GM18907 (cell line): Measurements from ENCODE around the gene ANKRD33B.
"Not testable (repeated sequence)": the region's sequence is repeated elsewhere in the genome, so short reads cannot be mapped to it uniquely, and the experiment has no call there.

Experiments used
- ATAC-seq: cut with Tn5 transposase; IDR thresholded peaks from one replicate; pipeline ENCODE4 v1.9.1; 2021; ENCODE audit warnings: mild to moderate bottlenecking, moderate library complexity; ENCODE audit not compliant: unreplicated experiment

Gene ANKRD33B

GRCh38 chr5:10536931-10537579 is 26.8 kb upstream of the ANKRD33B start:
- no peak for ATAC-seq

DNA sequence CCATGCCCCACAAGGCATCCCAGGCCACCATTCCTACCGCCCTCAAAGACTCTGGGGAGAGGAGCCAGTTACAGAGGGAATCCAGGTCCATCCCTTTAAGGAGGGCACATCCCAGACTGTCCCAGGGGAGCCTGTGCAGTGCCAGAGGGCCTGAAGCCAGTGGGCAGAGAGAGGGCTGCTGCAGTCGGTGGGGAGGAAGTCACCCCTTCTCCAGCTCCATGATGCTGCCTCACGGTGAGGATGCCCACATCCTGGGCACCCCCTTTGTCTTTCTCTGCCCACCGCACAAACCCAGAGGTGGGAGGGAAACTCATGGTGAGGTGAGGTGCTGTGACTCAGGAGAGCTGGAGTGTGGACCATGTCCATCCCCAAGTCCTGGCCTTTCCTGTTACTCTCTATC is 26.2 kb upstream of the ANKRD33B start:
- ATAC-seq, result no peak

DNA sequence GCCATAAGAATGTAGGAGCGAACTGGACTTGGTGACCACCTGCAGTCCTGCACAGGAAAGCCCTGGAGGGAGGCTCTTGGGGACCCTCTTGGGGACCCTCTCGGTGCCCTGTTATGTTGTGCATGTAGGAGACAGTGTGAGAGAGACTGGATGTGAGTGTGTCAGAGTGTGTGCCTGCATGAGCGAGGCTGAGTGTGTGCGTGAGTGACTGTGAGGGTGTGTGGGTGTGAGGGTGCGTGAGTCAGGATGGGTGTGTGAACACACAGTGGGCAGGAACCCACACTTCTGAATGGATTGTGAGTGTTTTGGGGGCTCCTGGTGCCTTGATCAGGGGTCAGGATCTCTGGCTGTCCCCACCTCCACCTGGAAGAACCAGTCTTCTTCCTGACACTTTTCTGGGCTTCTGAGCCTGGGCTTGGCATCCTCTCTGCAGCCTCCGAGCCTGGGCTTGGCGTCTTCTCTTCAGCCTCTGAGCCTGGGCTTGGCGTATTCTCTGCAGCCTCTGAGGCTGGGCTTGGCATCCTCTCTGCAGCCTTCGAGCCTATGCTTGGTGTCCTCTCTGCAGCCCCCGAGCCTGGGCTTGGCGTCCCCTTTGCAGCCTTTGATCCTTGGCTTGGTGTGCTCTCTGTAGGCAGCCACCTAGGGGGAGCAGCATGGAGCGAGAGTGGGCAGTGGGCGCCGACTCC is 25.6 kb upstream of the ANKRD33B start:
- no peak for ATAC-seq

DNA sequence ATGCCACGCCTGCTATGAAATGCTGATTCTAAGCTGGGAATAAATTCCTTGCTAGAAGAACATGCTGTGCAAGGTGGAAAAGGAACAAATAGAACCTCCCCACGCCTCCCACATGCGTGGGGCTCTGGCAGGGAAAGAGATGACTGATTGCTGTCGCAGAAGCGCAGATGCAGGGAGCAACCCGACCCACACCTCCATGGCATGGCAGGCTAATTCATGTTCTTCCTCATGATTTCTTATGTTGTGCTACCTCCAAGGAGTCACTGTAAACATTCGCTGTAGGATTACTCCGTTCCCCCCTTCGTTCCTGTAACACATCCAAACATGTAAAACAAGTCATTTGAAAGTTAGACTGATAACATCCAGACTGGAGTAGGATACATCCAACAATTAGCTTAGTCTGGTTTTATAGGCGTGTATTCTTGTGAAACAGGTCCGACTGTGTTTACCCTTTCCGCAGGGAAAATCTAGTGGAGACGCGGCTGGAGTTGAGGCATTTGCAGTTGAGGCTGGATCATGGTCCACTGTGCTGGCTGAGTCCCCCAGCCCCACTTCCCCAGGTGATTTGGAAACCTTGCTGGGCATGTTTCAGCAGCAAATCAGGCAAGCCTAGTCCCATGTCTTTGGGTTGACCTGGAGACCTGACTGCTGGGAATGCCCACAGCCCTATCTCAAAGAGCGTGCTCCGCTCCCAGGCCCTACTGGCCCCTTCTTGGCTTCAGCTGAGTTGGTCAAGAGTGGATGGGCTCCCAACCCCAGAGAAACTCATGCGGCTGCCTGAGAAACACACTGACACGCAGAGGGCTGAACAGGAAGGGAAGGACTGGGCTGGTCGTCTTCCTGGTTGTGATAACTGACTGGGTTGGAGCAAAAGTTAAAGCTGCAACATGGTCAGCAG is 24.8 kb upstream of the ANKRD33B start:
- ATAC-seq, result no peak

DNA sequence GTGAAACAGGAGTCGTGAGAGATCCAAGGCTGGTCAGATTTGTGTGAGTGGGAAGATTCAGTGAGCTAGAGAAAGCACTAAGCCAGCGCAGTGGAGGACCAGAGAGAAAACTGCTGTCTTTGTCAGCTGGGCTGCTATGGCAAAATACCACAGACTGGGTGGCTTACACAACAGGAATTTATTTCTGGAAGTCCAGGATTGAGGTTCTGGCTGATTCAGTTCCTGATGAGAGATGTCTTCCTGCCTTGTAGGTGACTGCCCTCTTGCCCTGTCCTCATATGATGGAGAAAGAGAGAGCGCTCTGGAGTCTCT is 24.2 kb upstream of the ANKRD33B start:
- no peak for ATAC-seq

GRCh38 chr5:10540036-10540544 is 23.8 kb upstream of the ANKRD33B start:
- no peak for ATAC-seq

GRCh38 chr5:10540951-10541646 is 22.8 kb upstream of the ANKRD33B start:
- ATAC-seq, result no peak

DNA sequence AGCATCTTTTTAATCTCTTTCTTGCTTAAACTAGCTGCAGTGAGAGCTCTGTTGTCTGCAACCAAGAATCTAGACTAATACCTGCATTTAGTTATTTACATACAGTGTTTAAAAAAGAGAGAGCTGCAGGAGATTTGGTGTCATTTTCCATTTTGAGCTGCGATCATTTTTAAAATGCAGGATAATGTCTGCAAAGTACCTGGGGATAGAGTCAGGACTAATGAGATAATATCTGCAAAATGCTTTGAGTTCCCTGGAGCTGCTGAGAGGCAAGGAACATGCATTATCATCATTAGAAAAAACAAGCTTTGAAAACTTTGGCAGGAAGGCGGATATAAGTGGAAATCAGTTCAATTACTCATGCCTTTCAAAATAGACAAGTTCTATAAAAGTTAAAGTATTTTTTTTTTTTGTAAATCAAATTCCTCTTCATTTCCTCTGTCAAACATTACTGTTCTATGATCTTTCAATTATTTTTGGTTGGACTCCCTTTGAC is 21.8 kb upstream of the ANKRD33B start:
- ATAC-seq, result no peak

GRCh38 chr5:10543585-10544040 is 20.3 kb upstream of the ANKRD33B start:
- no peak for ATAC-seq

- ATAC-seq, result no peak
Measured at GRCh38 chr5:10545084-10545483, 18.8 kb upstream of the ANKRD33B start.

DNA sequence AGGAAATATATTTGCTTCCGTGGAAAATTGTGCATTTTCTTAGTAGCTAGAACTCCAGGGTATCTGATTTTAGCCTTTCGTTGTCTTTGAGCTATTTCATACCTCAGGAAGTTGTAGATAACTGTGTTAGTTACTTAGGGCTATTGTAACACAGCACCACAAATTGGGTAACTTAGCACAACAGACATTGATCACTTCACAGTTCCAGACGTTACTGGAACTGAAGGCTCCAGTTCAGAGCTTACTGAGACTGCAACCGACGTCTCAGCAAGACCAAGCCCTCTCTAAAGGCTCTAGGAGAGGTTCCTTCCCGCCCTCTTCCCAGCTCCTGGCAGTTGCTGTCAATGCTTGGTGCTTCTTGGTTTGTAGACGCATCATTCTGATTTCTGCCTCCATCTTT is 17.7 kb upstream of the ANKRD33B start:
- no peak for ATAC-seq

DNA sequence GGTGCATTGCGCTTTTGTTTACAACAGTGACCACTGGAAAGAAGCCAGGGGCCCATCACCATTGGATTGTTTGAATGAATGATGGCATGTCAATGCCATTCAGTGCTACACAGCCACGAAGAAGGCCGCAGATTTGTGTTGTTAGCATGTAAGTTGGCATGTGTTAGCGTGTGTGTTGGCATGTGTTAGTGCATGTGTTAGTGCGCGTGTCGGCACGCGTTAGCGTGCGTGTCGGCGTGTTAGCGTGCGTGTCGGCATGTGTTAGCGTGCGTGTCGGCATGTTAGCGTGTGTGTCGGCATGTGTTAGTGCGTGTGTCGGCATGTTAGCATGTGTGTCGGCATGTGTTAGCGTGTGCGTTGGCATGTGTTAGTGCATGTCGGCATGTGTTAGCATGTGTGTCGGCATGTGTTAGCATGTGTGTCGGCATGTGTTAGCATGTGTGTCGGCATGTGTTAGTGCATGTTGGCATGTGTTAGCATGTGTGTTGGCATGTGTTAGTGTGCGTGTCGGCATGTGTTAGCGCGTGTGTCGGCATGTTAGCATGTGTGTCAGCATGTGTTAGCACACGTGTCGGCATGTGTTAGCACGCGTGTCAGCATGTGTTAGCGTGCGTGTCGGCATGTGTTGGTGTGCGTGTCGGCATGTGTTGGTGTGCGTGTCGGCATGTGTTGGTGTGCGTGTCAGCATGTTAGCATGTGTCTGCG is 15.3 kb upstream of the ANKRD33B start:
- ATAC-seq, result no peak

- not testable (repeated sequence) for ATAC-seq
Measured at GRCh38 chr5:10549123-10549514, 14.8 kb upstream of the ANKRD33B start.

DNA sequence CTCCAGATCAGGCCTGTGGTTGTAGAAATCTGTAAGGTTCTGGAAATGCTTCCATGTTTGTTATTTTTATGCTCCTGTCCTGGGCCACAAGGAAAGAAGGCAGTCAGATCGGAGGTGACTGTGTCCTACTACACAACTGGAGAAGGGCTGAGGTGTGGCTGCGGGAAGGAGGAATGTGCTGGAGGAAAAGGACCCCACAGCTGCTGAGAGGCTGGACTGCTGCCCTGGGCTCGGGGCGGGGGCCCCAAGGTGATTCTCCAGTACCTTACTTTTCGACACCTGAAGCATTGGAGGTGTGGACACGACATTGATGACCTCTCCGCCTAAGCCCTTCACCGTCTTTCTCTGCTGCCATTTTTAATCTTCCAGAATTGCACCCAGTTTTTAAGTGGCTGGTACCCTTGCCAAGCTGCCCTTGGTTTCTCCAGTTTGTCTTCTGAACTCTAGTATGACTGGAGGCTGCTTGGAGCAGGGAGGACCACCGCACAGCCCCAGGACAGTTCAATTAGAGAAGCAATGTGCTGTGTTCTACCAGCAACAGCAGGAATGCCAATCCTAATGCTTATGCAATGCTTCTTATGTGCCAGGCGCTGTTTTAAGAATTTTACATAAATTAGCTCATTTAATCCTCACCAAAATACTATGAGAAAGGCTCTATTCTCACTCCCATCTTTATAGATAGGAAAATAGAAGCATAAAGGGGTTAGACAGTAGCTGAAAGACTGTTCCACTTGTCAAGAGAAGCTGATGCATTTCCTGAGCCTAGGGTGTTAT is 13.5 kb upstream of the ANKRD33B start:
- ATAC-seq, result no peak

GRCh38 chr5:10551782-10552138 is 12.1 kb upstream of the ANKRD33B start:
- no peak for ATAC-seq

GRCh38 chr5:10552183-10553143 is 11.4 kb upstream of the ANKRD33B start:
- ATAC-seq, result peak; percentile 82

DNA sequence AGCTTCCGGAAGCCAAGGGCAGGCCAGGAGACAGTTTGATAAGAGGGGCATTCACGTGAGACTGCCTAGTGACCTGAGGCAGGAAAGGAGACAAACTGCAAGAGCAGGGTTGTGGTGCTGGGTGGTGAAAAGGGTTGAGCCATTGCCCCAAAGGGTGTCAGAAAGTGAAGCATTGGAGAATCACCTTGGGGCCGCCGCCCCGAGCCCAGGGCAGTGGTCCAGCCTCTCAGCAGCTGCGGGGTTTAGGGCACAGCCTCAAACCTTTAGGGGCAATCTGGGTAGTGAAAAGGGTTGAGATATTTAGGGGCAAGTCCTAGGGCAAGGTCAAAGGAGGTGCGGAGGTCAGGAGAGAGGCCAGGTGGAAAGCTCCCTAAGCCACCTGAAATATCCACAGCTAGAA is 10.4 kb upstream of the ANKRD33B start:
- ATAC-seq, result no peak

GRCh38 chr5:10555277-10555684 is 8.6 kb upstream of the ANKRD33B start:
- ATAC-seq, result no peak
